Stimulated activated CD4-positive, alpha-beta T cell treated with anti-CD3 and anti-CD28 coated beads, Interleukin-2, amount 100 ng/mL, for 4 hours (primary cell): ENCODE measurements around the gene TAF3.

Experiments
- DNase-seq: peaks from one replicate; pipeline ENCODE4 v3.0.0-alpha.2; 2020; ENCODE audit warnings: low read depth

Gene TAF3

GRCh38 chr10:8033812-8034465 lies 215.6 kb downstream of the TAF3 start:
- no peak for DNase-seq

DNA sequence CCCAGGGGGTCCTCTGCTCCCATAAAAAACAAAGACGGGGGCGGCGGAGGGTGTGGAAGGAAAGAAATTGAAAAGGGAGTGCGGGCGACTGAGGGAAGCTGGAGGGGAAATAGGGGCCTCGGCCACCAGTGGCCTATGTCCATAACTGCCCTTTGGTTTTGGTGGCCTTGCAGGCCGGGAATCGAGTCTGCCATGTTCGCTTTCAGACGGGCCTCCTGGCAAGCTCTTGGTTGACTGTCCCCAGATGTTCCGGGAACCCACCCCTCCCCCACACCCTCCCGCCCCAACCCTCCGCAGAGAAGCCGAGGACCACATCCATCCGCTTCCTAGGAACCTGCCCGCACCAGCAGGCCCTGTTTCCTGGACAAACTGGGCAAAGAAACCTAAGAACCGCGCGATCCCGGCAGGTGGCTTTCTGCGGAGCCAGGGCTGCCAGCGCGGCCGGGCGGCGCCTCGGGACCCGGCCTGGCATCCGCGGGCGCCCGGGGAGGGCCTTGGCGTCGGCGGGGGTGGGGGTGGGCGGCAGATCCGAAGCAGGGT lies 216.2 kb downstream of the TAF3 start:
- DNase-seq, result no peak

DNA sequence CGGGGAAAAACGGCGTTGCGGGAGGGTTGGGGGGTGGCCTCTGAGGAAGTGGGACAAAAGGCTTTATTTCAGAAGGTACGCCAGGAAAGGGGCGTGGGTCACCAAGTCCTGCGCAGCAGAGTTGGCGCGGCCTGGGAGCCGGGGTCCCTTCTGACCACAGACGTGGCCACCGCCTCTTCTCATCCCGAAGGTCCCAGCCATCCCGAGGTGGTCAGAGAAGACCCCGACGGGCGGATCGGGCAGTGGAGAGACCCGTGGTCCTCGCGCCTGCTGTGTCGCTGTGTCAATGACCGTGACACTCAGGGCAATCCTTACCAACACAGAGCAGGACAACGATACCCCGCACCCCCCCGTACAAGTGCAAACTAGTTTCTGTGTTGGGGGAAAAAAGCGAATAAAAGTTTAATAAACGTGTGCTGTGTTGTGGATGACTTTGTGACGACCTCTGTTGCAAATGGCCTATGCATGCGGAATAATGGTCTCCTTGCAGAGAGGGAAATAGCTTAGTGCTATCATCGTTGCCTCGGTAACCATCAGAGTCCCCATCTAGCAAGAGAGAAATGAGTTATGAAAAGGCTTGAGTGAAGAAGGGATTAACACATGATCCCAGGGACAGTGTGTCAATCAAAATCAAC lies 216.8 kb downstream of the TAF3 start:
- no peak for DNase-seq

DNA sequence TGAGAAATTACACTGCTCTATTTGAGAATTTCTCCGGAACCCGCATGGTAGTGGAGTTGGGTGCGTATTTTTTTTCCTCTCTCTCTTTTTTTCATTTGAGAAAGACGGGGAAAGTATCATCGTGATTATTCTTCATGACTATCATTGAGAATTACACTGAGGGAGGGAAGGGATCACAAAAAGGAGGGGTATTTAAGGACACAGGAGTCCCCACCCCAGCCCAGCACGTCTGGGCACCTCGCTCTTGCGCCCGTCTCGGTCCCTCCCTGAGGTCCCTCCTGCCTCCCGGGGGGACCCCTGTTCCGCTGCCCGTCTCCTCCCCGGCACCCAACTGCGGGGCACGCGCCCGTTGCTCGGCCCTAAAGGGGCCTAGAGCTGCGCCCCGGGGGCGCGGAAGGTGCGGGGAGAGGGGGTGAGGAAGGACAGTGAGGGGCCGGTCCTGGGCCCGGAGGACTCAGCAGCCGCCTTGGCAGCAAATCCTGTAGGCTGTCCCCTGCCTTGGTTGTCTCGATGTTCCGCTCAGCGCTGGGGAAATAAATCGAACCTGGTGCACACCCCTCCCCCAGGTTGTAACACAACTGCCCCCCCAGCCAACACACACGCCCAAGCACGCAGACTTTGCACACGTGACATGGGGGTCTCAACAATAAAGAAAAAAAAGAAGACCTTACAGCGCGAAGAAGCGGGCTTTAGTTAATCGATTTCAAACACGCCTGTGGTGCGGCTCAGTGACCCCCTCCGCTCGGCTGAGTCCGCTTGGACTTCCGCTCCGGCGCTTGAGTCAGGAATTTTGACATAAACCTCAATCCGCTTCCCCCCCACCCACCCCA lies 217.6 kb downstream of the TAF3 start:
- no peak for DNase-seq

DNA sequence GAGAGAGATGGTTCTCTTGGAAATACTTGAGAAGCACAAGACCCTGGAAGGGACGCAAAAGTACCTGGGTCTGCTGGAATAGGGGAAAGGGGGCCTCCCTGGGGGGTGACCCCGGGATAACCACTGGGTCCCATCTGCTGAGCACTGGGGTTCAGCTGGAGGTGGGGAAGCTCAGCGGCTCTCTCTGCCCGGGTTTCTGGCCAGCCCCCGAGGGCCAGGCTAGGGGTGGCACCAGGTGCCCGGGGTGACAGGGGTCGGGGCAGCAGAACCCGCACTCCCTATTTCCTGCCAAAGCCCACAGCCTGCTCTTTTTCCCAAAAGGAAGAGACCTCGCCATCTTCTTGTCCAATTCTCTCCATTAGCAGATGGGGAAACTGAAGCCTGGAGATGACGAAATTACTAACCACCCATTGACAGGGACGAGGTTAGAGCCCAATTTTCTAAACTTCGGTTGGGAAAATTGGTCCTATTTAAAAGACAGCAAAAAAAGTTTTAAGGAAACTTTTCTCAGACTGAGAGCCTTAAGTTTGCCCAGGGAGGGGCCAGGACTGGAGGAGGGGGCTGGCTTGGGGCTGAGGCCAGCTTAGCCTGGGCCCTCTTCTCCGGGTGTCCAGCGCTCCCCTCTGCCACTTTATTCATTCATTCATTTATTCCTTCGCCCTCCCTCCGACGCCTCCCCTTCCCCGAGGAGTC lies 218.3 kb downstream of the TAF3 start:
- no peak for DNase-seq

DNA sequence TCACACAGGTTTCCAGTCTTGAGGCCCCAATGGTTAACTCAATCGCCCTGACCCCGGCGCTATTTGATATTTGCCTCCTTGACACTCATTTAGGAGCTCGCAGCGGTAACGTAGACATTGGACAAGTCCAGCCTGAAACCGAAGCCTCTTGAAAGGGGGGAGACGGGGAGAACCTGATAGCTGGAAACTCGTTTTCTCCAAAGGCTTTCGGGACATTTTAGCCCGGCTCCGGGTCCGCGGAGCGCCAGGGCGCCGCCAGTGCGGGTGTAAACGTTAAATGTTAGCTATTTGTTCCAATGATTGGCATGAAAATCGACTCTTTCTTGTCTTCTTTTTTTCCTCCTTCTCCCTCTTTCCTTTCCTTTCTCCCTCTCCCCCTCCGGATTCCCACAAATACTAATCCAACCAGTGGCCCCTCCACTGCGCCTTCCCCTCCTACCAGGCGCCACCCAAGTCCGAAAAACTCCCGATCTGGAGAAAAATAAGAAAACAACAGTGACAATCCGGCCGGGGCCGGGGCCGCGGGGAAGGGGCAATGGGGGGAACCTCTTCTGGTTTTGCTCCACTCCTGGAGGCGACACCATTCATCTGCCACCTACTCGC lies 219.0 kb downstream of the TAF3 start:
- DNase-seq, result no peak

- DNase-seq, result no peak
Measured at GRCh38 chr10:8037941-8038894, 219.9 kb downstream of the TAF3 start.

- no peak for DNase-seq
Measured at GRCh38 chr10:8039321-8039881, 221.1 kb downstream of the TAF3 start.

- DNase-seq, result no peak
Measured at GRCh38 chr10:8040651-8041050, 222.3 kb downstream of the TAF3 start.

DNA sequence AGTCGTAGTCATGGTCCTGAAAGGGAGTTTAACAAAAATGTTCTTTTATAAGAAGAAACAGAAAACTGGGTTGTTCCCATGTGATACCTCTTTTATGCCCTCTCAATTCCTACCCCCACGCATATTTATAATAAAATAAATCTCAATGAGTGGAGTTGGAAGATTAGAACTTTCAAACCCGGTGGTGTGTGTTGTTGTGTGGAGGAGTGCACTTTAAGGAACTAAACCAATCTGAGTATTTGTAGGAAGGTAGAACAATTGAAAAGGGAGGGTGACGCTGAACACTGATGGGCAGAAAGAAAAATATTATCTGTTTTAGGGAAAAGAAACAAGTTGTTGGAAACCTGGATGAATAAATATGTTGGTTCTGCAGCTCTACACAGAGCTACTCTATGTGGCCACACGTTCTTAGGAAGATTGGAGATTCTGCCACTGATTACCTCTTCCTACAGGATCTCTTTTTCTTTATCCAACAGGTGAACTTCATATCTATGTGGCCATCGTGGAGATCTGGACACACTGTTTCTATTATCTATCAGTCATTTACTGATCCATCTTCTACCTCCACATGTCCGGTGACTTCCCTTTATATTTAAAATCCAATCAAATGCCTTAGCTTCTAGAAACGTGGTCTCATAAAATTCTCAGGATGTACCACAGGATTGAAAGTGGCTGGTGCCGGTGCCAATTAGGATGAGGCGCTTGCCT lies 223.1 kb downstream of the TAF3 start:
- DNase-seq, result no peak

- no peak for DNase-seq
Measured at GRCh38 chr10:8041992-8042720, 223.9 kb downstream of the TAF3 start.

DNA sequence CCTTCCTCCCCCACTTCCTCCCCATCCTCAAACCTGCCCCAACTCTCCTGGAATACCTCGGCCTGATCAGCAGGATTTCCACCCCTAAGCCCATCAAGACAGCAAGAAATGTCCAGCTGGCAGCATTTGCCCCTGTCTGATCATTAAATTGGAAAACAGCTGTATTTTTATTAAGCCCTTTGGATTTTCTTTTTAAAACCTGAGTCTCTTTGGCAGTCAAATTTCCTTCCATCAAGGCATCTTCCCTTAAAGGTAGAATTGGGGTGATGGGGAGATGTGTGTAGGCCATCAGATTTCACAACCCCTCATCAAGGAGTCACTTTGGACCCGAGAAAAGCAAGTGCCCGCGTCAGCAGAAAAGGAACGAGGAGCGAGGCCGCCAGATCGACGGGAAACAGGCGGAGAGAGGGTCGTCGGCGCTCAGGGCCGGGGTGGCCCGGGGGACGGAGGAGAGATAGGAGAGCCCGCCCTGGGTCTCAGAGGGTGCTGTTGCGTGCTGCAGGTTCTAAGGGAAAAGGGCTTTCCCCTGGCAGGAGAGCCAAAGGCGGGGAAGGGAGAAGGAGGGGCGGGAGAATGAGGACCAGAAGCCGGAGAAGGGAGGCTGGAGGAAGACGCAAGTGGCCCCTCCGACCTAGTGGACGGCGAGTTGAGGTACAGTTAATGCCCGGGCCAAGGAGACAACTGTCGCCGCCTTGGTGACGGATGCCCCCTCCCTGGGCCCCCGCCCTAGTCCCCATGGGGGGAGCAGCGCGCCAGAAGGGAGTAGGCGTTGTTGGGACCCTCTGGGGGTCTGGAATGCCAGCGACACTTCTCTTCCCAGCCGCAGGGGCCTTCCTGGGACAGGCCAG lies 224.6 kb downstream of the TAF3 start:
- no peak for DNase-seq

DNA sequence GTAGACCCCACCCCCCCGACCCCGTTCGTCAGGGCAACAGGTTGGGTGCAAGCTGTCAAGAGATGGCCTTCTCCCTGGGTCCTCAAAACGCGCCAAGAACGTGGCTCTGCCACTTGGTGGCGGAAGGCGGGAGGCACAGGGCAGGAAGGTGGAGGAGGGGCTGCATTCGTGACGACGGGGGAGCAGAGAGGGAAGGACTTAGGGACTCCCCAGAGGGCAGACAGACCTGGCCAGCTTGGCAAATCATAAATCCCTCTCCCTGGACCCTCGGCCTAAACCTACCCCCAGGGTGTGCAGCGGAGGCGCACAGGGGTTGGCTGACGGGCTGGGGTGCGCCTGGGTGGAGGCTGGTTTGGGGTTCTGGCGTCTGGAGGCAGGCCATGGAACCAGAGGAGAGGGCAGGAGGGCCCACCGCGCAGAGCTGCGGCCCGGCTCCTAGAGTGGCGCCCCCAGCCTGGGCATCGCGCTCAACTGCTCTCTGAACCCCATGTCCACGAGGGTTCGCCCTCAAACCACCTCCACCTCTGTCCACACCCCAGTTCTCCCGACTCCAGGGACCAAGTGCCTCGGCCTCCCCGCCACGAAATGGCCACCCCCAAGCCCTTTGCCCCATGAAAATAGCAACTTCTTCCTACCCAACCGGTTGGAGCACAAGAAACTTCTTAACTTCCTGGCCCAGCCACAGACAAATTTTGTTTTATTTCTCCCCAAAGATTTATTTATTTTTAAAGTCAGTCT lies 225.4 kb downstream of the TAF3 start:
- no peak for DNase-seq

DNA sequence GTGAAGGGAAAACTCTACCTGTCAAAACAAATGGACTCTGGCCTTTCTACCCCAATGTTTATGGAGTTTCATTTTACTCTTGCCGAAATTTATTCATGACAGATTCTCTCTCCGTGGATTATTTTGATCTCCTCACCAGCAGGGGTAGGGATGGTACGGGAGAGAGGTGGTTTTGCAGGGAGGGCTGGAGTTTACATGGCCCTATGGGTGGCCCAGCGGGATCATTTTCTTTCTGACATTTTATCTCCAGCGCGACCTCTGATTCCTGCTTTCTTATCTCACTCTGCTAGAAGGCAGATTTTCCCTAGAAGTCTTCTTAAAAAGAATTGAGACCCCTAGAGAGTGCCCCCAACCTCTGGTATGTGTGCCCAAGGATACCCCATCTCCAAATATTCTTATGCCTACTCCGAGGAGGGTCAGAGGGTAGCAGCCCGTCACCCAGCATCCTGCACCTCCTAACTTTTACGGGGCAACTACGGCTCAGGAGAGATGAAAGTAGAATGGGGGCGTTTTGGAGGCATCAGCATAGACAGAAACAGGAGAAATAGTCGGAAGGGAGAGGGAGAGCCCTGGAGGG lies 226.1 kb downstream of the TAF3 start:
- no peak for DNase-seq

- DNase-seq, result no peak
Measured at GRCh38 chr10:8044908-8045725, 226.8 kb downstream of the TAF3 start.
